NCI-H524 (cell line): ENCODE measurements around the gene MICU1.
"Not testable (repeated sequence)": the region's sequence is repeated elsewhere in the genome, so short reads cannot be mapped to it uniquely, and the experiment has no call there.

ENCODE experiments used
- DNase-seq, 2 experiments: peaks; one replicate each; lab custom pipeline; 2025; lab: John Stamatoyannopoulos, UW

The MICU1 gene

DNA sequence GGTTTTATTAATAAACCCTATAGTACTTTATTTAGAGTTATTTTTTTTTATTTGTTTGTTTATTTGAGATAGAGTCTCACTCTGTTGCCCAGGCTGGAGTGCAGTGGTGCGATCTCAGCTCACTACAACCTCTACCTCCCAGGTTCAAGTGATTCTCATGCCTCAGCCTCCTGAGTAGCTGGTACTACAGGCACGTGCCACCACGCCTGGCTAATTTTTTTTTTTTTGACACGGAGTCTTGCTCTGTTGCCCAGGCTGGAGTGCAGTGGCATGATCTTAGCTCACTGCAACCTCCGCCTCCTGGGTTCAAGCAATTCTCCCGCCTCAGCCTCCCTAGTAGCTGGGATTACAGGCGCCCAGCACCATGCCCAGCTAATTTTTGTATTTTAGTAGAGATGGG, 279.8 kb downstream of the MICU1 start:
- not testable (repeated sequence) for DNase-seq

DNA sequence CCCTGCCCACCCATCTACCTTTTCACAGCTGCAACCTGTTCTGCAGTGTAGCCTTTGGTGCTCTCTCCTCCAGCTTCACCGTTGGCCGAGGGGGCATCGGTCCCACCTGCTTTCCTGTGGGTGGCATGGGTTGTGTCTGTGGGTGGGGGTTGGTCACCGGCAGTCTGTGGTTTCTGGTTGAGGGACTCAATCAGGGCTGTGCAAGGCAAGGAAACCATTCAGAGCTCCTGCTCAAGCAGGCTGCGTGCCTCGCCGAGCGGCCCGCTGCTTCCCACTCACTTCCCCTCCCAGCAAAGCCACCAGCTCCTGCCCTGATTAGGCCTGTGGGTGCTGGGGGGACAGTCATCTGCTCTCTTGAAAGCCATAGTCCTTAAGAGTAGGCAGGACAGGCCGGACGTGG, 280.9 kb downstream of the MICU1 start:
- no peak for DNase-seq

DNA sequence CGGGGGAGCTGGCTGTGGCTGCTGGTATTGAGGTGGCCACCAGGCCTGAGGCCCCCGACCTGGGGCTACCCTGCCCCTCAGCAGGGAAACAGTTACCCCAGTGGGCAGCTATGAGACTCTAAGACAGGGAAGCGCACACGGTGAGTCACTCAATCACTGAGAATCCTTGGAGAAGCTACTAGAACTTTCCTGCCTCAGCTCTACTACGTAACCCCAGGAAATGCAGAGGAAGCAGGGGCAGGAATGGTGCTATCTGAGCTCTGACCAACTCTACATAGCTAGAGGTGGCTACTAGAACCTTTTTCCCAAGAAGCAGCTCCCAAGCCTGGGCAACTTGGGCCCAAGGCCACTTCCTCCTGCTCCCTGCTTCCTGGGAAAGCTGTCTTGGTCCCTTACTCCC, 283.0 kb downstream of the MICU1 start:
- DNase-seq, result no peak

GRCh38 chr10:72340510-72341261, 285.2 kb downstream of the MICU1 start:
- peak in 1 of 2 experiments; percentile 30 for DNase-seq

DNA sequence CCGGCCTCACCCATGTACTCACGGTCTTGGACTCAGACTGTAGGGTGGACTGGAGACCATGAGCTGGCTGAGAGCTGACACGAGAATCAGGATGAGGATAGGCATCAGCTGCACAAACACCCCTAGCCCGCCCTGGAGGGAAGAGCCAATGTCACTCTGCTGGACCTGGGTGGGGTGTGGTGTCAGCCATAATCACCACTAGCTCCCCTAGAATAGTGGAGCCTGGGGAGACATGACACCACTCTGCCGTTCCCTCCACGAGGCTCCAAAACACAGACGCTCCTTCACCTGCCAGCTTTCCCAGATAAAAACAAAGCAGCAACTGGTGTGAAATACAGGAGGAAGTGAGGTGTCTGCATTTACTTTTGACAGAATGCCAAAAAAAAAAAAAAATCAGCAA, 287.7 kb downstream of the MICU1 start:
- DNase-seq, result no peak

GRCh38 chr10:72337722-72338121, 288.2 kb downstream of the MICU1 start:
- DNase-seq, result no peak

GRCh38 chr10:72337039-72337629, 288.7 kb downstream of the MICU1 start:
- DNase-seq, result peak in 1 of 2 experiments; percentile 68

GRCh38 chr10:72336259-72337038, 289.4 kb downstream of the MICU1 start:
- no peak for DNase-seq

GRCh38 chr10:72335394-72336258, 290.3 kb downstream of the MICU1 start:
- no peak for DNase-seq

DNA sequence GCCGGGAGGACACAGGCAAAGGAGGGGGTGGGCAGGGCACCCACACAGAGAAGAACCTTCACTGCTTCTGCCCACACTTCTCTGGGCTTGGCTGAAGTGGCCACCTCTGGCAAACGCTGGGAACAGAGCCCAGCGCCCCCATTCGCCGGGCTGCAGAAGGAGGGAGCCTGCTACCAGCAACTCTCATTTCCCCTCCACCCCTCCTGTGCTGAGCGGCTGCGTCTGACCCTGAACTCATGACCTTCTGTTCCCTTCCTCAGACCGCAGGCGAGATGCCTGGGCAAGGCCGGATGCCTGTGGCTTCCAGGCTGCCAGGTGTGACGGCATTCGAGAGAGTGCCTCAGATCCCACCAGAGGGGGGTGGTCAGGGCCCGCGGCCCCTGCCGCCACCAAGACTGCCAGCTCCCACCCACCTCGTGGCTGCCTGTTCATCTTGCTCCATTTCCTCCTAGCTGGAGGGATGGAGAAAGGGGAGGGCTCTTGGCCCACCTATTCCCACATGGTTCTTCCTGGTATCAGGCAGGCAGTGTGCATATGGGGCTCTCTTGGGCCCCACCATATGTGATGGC, 291.0 kb downstream of the MICU1 start:
- DNase-seq, result peak in 1 of 2 experiments; percentile 23

DNA sequence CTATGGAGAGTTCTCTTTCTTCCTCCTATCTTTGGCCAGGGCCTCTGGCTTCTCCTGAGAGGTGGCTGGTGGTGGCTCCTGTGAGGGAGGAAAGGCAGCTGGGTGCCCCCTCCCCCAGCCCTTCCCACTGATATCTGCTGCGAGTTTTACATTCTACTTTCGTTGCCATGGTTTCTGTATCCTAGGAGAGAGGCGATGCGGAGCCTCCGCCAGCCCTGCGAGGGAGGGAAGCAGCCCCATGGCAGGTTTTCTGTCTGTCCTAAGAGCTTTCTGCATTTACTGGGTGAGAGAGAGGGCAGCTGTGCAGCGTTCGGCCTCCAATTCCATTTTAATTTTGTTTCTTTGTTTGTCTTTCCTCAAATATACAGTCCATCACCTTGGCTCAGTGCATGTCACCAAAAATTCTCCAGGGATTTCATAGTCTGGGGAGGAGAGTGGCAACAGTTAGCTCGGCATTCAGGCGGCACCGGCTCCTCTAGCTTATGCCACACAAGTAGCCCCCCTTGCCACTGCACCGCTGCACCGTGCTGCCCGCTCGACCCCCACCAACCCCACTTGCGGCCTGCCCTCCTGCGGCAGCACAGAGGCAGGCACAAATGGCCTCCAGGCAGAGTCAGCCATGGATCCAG, 291.6 kb downstream of the MICU1 start:
- DNase-seq, result peak; percentile 52 to 81

- DNase-seq, result no peak
Observed at GRCh38 chr10:72333112-72334015, 292.5 kb downstream of the MICU1 start.

DNA sequence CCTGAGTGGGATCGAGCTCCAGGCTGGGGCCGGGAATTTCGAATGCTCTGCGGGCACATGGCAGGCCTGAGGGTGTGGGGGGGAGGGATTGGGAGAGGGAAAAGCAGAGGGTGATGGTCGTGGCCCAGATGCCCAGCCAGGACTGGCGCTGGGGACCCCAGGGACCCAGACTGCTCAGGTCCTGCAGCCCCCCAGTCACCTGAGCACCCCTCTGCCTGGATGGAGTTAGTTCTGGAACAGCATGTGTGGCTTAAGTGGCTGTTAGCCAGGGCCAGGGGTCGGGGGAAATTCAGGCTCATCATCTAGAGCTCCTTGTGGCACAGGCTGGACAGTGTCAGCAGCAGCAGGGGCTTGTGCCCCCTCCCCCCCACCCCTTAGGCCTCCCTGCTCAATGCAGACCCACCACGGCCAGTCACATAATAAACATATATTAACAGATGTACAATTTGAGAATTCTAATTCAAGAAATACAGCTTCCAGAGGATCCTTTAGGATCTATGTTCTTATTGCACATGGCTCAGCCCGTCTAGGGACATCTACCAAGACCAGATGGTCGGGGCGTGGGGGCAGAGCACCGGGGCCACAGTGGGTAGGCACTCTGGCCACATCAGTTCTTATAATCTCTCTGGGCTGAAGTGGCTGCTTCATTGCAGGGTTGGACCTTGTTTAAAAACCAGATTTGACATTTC, 293.3 kb downstream of the MICU1 start:
- DNase-seq, result peak in 1 of 2 experiments; percentile 45

- peak; percentile 79 to 93 for DNase-seq
Observed at GRCh38 chr10:72331575-72332422, 294.1 kb downstream of the MICU1 start.

- DNase-seq, result no peak
Observed at GRCh38 chr10:72330069-72330426, 295.8 kb downstream of the MICU1 start.

GRCh38 chr10:72329290-72330068, 296.4 kb downstream of the MICU1 start:
- DNase-seq, result peak; percentile 59 to 82

DNA sequence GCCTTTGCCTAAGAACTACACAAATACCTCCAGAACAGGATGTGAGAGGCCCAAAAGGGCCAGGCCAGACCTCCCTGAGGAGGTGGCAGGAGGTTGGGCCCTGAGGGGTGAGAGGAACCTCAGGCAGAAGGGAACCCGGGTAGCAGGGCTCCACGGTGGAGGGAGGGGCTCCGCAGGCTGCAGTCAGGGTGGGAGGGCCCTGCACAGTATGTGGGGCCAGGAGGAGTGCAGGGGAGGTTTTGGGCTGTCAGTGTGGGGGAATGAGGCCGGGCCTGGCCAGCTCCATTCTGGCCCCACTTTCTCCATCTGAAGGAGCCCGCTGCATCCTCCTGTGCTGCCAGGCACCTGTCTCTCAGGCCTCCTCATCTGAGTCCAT, 297.1 kb downstream of the MICU1 start:
- no peak for DNase-seq
